ENCODE results near the gene RPS27A. TPM values are rescaled to one million over a fixed set of nuclear protein-coding genes. Genes with fewer than 3 reads are reported as not detected.
A peak's percentile ranks its signal among the peaks of the same experiment; 100 is the strongest.

RPS27A gene
- total and polyA plus RNA-seq, 9 of the 15 experiments (the other 6 are each of a cell fraction or from before 2014, with no cell fraction given) = 1,383 to 3,282 (median 2,242) TPM

- DNase-seq (ENCODE audit: extremely low read depth in 1 of 4, low spot score in 3 of 4) (no peak), FAIRE-seq (no peak), ATAC-seq (peak; percentile 61; the same call in 2 of the 3 replicates)
- no peaks in the 10 kb centered on the region for H3K4me1 ChIP-seq (replicated peaks in 1 of 2; ENCODE audit: control insufficient read depth in 2 of 2, insufficient read depth in 2 of 2, low read length in 2 of 2)
- TF ChIP-seq MEIS2 (IDR thresholded peaks at IDR 0.05; ENCODE audit: partially characterized antibody) (peak; percentile 4), CBFA2T2 (conservative IDR thresholded peaks at IDR 0.05) (no peak), ADNP (tag; IDR thresholded peaks at IDR 0.05) (no peak), U2AF2 (optimal IDR thresholded peaks at IDR 0.05; ENCODE audit: low read depth, low read length) (no peak)
- no peaks in the 10 kb centered on the region for H3K9me3 ChIP-seq (replicated peaks; ENCODE audit: control insufficient read depth, insufficient read depth, low read depth, low read length)
- H3K27ac ChIP-seq (ENCODE audit: extremely low read depth, low read depth, low read length) = no peak overlapping the region
- H3K36me3 ChIP-seq (ENCODE audit: control insufficient read depth, insufficient read depth, low read length) = no peaks in the 10 kb centered on the region
- no peak overlapping the region for H2AFZ ChIP-seq (ENCODE audit: low read depth, low read length)
- H3K9me1 ChIP-seq (ENCODE audit: control insufficient read depth, insufficient read depth, low read length) = no peaks in the 10 kb centered on the region
- no TSS peak for BruUV-seq (replicated peaks)
- ChIA-PET POLR2A (interaction anchor here (0.6 to 1.3 kb wide), 2 partner anchors 11 to 47 kb away, joined by 3 read pairs; no protein-coding TSS in a partner anchor), CTCF (ENCODE audit: low intra/inter-chr PET ratio) (no interaction called here)
- in situ Hi-C loops (cut with MboI) (no loop called here), intact Hi-C loops (cut with micrococcal nuclease) (no loop called here)
- no peaks in the 10 kb centered on the region for H3K27me3 ChIP-seq (ENCODE audit: control insufficient read depth in 2 of 2, insufficient read depth in 2 of 2, low read length in 2 of 2)
- H3K79me2 ChIP-seq (ENCODE audit: control insufficient read depth, insufficient read depth, low read length) = no peaks in the 10 kb centered on the region
- H3K4me2 ChIP-seq (ENCODE audit: insufficient read depth, low read length) = no peak overlapping the region
- H3K4me3 ChIP-seq = no peak overlapping the region
- no peak overlapping the region for H3K9ac ChIP-seq (ENCODE audit: insufficient read depth in 1 of 2, low read depth in 2 of 2, low read length in 2 of 2)
- no peaks in the 10 kb centered on the region for H4K20me1 ChIP-seq (replicated peaks; ENCODE audit: control insufficient read depth, insufficient read depth, low read length)
Measured at GRCh38 chr2:55213822-55214221, 18.7 kb upstream of the RPS27A start.

- Histone ChIP-seq H3K9ac (ENCODE audit: insufficient read depth in 1 of 2, low read depth in 2 of 2, low read length in 2 of 2) (peak overlapping the region; percentile 81 to 84), H2AFZ (ENCODE audit: low read depth, low read length) (peak overlapping the region; percentile 87), H3K79me2 (ENCODE audit: control insufficient read depth, insufficient read depth, low read length) (peaks cover 19% of the 10 kb centered on the region), H3K36me3 (ENCODE audit: control insufficient read depth, insufficient read depth, low read length) (0 out of 3 replicates have a peak, but pooled peaks cover 3% of the 10 kb centered on the region), H3K4me3 (peak overlapping the region; percentile 50; the same call in 1 of the 2 replicates), H3K27ac (ENCODE audit: extremely low read depth, low read depth, low read length) (peak overlapping the region; percentile 89), H3K9me1 (ENCODE audit: control insufficient read depth, insufficient read depth, low read length) (no peaks in the 10 kb centered on the region), H3K9me3 (replicated peaks; ENCODE audit: control insufficient read depth, insufficient read depth, low read depth, low read length) (no peaks in the 10 kb centered on the region), H4K20me1 (replicated peaks; ENCODE audit: control insufficient read depth, insufficient read depth, low read length) (no peaks in the 10 kb centered on the region), H3K27me3 (ENCODE audit: control insufficient read depth in 2 of 2, insufficient read depth in 2 of 2, low read length in 2 of 2) (no peaks in the 10 kb centered on the region), H3K4me1 (replicated peaks in 1 of 2; ENCODE audit: control insufficient read depth in 2 of 2, insufficient read depth in 2 of 2, low read length in 2 of 2) (peaks cover 13 to 41% of the 10 kb centered on the region in 2 experiments), H3K4me2 (ENCODE audit: insufficient read depth, low read length) (peak overlapping the region; percentile 76)
- FAIRE-seq (no peak), DNase-seq (ENCODE audit: extremely low read depth in 1 of 4, low spot score in 3 of 4) (peak in 2 of 4 experiments; percentile 33 to 67), ATAC-seq (peak; percentile 41)
- ChIA-PET POLR2A (interaction anchor here (0.6 to 2.4 kb wide), 9 partner anchors 8 to 753 kb away, joined by 3 to 17 read pairs (median 3); partner anchors contain the start of genes CLHC1 and RPS27A), CTCF (ENCODE audit: low intra/inter-chr PET ratio) (no interaction called here)
- WGBS (ENCODE audit: insufficient coverage, low coverage, missing lambda C conversion rate) = 59% methylated on average over 25 of the region's 25 CpGs
- intact Hi-C loops (cut with micrococcal nuclease) = no loop called here
- in situ Hi-C loops (cut with MboI) = no loop called here
- no TSS peak for BruUV-seq (replicated peaks)
- TF ChIP-seq ZNF507 (tag; conservative IDR thresholded peaks at IDR 0.05) (no peak), HES1 (IDR thresholded peaks at IDR 0.05; ENCODE audit: low read depth) (no peak), ZNF609 (CRISPR knock-in tag; IDR thresholded peaks at IDR 0.05; ENCODE audit: borderline replicate concordance) (0 out of 2 replicates have a peak, but pooled peaks have one; percentile 30), DPF2 (IDR thresholded peaks at IDR 0.05) (peak; percentile 35; the same call in 1 of the 2 replicates)
Measured at GRCh38 chr2:55223958-55224760, 8.3 kb upstream of the RPS27A start.
